Activated CD4-positive, alpha-beta T cell treated with anti-CD3 and anti-CD28 coated beads for 36 hours (primary cell): ENCODE measurements around the gene IQGAP1. TPM values are rescaled to one million over a fixed set of nuclear protein-coding genes. Genes with fewer than 3 reads are reported as not detected.
"Not testable (repeated sequence)": the region's sequence is repeated elsewhere in the genome, so short reads cannot be mapped to it uniquely, and the experiment has no call there.

ENCODE experiments used
- ATAC-seq: fragments of 200-7000 bp; cut with Tn5 transposase; one replicate; pipeline ENCODE4 v1.10.0; 2021; ENCODE audit warnings: mild to moderate bottlenecking, moderate library complexity
- CTCF ChIA-PET: fragments of 350-600 bp; sonication (Branson Sonifier 250); formaldehyde crosslinking; loops from one replicate; lab custom pipeline; 2021; ENCODE audit warnings: antibody characterized with exemption; lab: Charles Lee
- POLR2A ChIA-PET: fragments of 350-600 bp; sonication (Branson Sonifier 250); formaldehyde crosslinking; loops from one replicate; lab custom pipeline; 2021; ENCODE audit warnings: antibody characterized with exemption, inconsistent platforms; lab: Charles Lee
- DNase-seq: peaks from one replicate; pipeline ENCODE4 v3.0.0-alpha.2; 2020
- H3K27ac Mint-ChIP-seq: one replicate; pipeline ENCODE4 v1.8.0; 2021; ENCODE audit warnings: mixed read lengths
- H3K27me3 Mint-ChIP-seq: one replicate; pipeline ENCODE4 v1.8.0; 2021; ENCODE audit warnings: mixed read lengths
- H3K36me3 Mint-ChIP-seq: one replicate; pipeline ENCODE4 v1.8.0; 2021; ENCODE audit warnings: low read depth, mixed read lengths
- H3K4me1 Mint-ChIP-seq: one replicate; pipeline ENCODE4 v1.8.0; 2021; ENCODE audit warnings: mixed read lengths
- H3K4me3 Mint-ChIP-seq: one replicate; pipeline ENCODE4 v1.8.0; 2021; ENCODE audit warnings: mild to moderate bottlenecking, moderate library complexity, mixed read lengths
- H3K9me3 Mint-ChIP-seq: one replicate; pipeline ENCODE4 v1.8.0; 2021; ENCODE audit warnings: low read depth, mixed read lengths
- intact Hi-C, 2 experiments: fragments of 100-400 bp; cut with DNase I in 1 of 2; cut with micrococcal nuclease in 1 of 2; formaldehyde crosslinking; loops; one replicate each; pipeline versions ENCODE4 v1.14.2 to v1.15.1; 2022 to 2024; cut with DNase I, micrococcal nuclease
- total RNA-seq, 2 experiments: library from RNA; stranded (reverse); gene quantifications; one replicate each; pipeline ENCODE4 v1.2.3, GENCODE V29; 2021

Gene IQGAP1
- 100 to 1,000 TPM; 181 to 334 TPM for total RNA-seq

- ATAC-seq (peak; percentile 95), DNase-seq (peak; percentile 99)
- no peaks in the 10 kb centered on the region for H3K9me3 Mint-ChIP-seq
- H3K4me1 Mint-ChIP-seq, result peaks cover 44% of the 10 kb centered on the region
- no peaks in the 10 kb centered on the region for H3K27me3 Mint-ChIP-seq
- ChIA-PET CTCF (interaction anchor here (0.5 to 5.2 kb wide), 11 partner anchors 11 to 544 kb away, joined by 3 to 19 read pairs (median 3); partner anchors contain the start of gene ZNF774), POLR2A (interaction anchor here (0.6 to 1.6 kb wide), 15 partner anchors 9 to 543 kb away, joined by 3 to 10 read pairs (median 3); partner anchors contain the start of gene BLM)
- intact Hi-C loops, result loop anchor here (1.0 to 5.0 kb wide), 11 partner anchors 10 to 548 kb away; partner anchors contain the start of genes ZNF774 (in 2 of the 2), BLM (in 1 of the 2), GDPGP1 (in 1 of the 2) and NGRN (in 1 of the 2)
- peaks cover 31% of the 10 kb centered on the region for H3K36me3 Mint-ChIP-seq
- peak within 1 kb of the TSS; percentile 87 for H3K4me3 Mint-ChIP-seq
- peak within 1 kb of the TSS; percentile 90 for H3K27ac Mint-ChIP-seq
Measured at GRCh38 chr15:90387534-90388461, at the start of gene IQGAP1. Gene IQGAP1, plus strand, starts transcription at chr15:90388242. Its CDS starts 100 bp downstream, at chr15:90388342.

DNA sequence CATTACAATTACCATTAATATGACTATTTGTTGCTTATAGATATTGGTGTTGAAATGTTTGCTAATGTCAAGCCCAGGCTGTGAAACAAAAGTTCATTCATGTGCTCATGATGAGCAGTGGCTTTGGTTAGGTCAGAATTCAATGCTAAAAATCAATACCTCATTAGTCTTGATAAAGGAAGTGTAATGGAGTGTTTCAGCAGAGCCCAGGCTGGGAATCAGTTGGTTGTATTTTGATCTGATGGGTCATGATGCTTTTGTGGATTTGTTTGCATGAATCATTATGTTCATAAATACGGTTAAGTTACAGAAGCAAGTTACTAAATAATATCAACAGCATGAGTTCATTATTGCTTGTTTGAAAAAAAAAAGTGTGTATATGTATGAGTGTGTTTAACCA lies 49.5 kb upstream of the IQGAP1 start:
- CTCF ChIA-PET, result interaction anchor here (1.1 kb wide), 1 partner anchor 18 kb away, joined by 3 read pairs; no protein-coding TSS in a partner anchor
- no peak for ATAC-seq
- Mint-ChIP-seq H3K27me3 (no peaks in the 10 kb centered on the region), H3K27ac (no peak overlapping the region), H3K4me1 (peaks cover 19% of the 10 kb centered on the region), H3K9me3 (no peaks in the 10 kb centered on the region), H3K4me3 (no peak overlapping the region), H3K36me3 (no peaks in the 10 kb centered on the region)
- intact Hi-C loops, result no loop called here
- no peak for DNase-seq
- POLR2A ChIA-PET, result no interaction called here

DNA sequence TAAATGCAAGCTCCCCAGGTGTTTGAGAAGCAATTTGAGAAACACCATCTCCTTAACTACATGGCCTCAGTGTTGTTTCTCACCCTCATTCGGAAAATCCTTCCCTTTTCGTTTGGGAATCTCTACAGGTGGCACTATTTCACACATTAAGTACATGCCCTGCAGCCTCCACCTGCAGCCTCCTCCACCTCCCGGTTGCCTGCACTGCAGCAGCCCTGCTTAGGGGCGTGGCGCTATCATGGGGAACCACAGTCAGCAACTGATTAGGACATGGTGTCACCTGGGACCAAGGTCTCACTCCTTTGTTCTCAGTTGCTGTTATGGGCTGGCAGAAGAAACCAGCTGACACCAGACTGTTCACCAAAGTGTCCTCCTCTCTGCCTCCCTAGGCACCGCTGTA lies 47.7 kb upstream of the IQGAP1 start:
- Mint-ChIP-seq H3K4me3 (no peak overlapping the region), H3K9me3 (no peaks in the 10 kb centered on the region), H3K27me3 (no peaks in the 10 kb centered on the region), H3K4me1 (peaks cover 20% of the 10 kb centered on the region), H3K36me3 (no peaks in the 10 kb centered on the region), H3K27ac (no peak overlapping the region)
- intact Hi-C loops, result no loop called here
- CTCF ChIA-PET, result interaction anchor here (2.0 kb wide), 1 partner anchor 142 kb away, joined by 6 read pairs; no protein-coding TSS in a partner anchor
- DNase-seq, result no peak
- POLR2A ChIA-PET, result no interaction called here
- ATAC-seq, result no peak

DNA sequence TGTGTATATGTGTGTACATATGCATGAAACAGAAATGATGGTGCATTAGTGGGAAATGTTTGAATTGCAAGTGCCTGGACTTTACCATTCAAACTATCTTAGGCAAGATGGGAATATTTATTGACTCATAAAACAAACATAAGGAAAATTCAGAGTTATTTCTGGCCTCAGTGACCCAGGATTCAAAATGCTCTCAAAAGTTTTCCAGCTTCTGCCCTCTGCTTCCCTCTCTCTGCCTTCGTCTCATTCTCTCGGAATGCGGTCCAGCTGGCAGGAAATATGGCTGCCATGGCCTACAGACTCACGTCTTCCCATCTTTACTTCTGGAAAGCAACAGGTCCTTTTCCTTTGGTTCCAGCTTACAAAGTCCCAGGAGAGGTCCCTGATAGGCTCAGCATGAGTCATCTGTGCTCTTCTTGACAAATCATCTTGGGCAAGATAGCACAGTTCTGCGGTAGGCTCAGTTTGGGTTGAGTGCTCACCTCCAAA lies 44.7 kb upstream of the IQGAP1 start:
- ChIA-PET POLR2A (no interaction called here), CTCF (interaction anchor here (1.1 to 2.7 kb wide), 4 partner anchors 14 to 139 kb away, joined by 3 to 13 read pairs (median 3); no protein-coding TSS in a partner anchor)
- ATAC-seq (peak; percentile 39), DNase-seq (no peak)
- Mint-ChIP-seq H3K36me3 (no peaks in the 10 kb centered on the region), H3K27me3 (no peaks in the 10 kb centered on the region), H3K4me1 (peaks cover 12% of the 10 kb centered on the region), H3K27ac (no peak overlapping the region), H3K4me3 (no peak overlapping the region), H3K9me3 (no peaks in the 10 kb centered on the region)
- intact Hi-C loops, result no loop called here

DNA sequence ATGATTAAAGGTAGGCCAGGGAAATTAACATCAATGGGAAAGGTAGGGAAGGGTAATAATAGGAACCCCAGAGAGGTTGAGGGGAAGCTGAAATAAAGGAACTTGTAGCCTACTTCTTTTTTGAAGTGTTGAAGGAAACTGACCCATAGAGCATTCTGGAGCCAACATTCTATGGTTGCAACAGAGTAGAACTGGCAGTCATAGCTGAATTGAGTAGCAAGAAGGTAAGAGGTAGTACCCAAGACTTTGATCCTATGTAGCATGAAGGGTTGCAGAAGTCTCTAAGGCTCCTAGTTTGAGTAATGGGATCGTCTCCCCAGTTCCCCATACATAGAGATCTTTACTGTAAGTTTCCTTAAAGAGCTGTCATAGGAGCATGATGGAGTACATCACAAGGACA lies 43.4 kb upstream of the IQGAP1 start:
- CTCF ChIA-PET, result interaction anchor here (0.7 to 2.7 kb wide), 4 partner anchors 8 to 306 kb away, joined by 3 to 13 read pairs (median 4); no protein-coding TSS in a partner anchor
- POLR2A ChIA-PET, result no interaction called here

DNA sequence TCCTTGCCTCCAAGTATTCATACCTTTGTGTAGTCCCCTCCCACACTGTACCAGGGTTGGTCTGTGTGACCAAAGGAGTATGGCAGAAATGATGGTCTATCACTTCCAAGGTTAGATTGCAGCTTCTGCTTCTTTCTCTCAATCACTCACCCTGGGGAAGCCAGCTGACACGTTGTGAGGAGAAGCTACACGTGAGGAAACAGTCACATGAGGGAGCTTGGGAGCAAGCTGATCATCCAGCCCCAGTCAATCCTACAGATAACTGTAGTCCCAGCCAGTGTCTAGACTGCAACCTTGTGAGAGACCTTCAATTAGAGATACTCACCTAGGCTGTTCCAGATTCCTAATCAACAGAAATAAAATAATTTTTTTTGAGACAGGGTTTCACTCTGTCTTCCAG lies 42.2 kb upstream of the IQGAP1 start:
- Mint-ChIP-seq H3K4me1 (peaks cover 12% of the 10 kb centered on the region), H3K4me3 (no peak overlapping the region), H3K27ac (no peak overlapping the region), H3K9me3 (no peaks in the 10 kb centered on the region), H3K36me3 (no peaks in the 10 kb centered on the region), H3K27me3 (no peaks in the 10 kb centered on the region)
- POLR2A ChIA-PET, result interaction anchor here (0.8 kb wide), 1 partner anchor 9 kb away, joined by 3 read pairs; no protein-coding TSS in a partner anchor
- CTCF ChIA-PET, result interaction anchor here (0.6 to 2.7 kb wide), 6 partner anchors 9 to 347 kb away, joined by 3 to 13 read pairs (median 4); no protein-coding TSS in a partner anchor
- ATAC-seq (peak; percentile 12), DNase-seq (no peak)
- intact Hi-C loops, result no loop called here

More for the DNA sequence above, 43.4 kb upstream of the IQGAP1 start:
- H3K27me3 Mint-ChIP-seq, result no peaks in the 10 kb centered on the region
- H3K9me3 Mint-ChIP-seq, result no peaks in the 10 kb centered on the region
- peaks cover 12% of the 10 kb centered on the region for H3K4me1 Mint-ChIP-seq
- H3K4me3 Mint-ChIP-seq, result no peak overlapping the region
- DNase-seq (no peak), ATAC-seq (no peak)
- H3K27ac Mint-ChIP-seq, result no peak overlapping the region
- no peaks in the 10 kb centered on the region for H3K36me3 Mint-ChIP-seq
- intact Hi-C loops, result no loop called here

DNA sequence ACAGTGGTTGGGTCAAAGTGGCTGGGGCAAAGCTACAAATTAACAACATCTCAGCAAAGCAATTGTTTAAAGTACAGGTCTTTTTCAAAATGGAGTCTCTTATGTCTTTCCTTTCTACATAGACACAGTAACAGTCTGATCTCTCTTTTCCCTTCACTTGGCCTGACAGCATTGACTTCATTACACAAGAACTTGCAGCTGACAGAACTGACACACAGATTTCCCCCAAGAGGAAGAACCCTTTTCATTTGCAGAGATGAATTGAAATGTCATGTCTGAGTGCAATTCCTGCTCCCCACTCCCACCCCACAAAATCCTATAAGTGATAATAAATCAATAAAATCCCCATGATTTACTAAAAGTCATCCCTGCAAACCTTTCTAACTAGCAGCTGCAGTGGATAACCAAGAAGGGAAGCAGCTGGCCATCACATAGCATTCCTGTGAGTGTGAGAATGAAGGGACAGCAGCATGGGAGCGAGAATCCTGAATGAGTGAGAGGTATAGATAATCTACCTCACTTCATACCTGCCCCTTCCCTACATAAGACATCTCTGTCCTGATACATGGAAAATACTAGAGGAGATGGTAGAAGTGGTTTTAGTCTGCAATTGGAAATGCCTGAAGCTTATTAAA lies 40.5 kb upstream of the IQGAP1 start:
- H3K27me3 Mint-ChIP-seq, H3K4me3 Mint-ChIP-seq, H3K9me3 Mint-ChIP-seq, H3K36me3 Mint-ChIP-seq, H3K27ac Mint-ChIP-seq, intact Hi-C loops, ATAC-seq, POLR2A ChIA-PET, DNase-seq: not testable (repeated sequence)
- H3K4me1 Mint-ChIP-seq, result peaks cover 14% of the 10 kb centered on the region
- CTCF ChIA-PET, result interaction anchor here (0.5 to 1.0 kb wide), 2 partner anchors 28 to 448 kb away, joined by 3 read pairs; no protein-coding TSS in a partner anchor

GRCh38 chr15:90348456-90348855 lies 39.6 kb upstream of the IQGAP1 start:
- no peak for ATAC-seq
- no peak overlapping the region for H3K4me3 Mint-ChIP-seq
- H3K9me3 Mint-ChIP-seq, result no peaks in the 10 kb centered on the region
- ChIA-PET POLR2A (no interaction called here), CTCF (interaction anchor here (0.5 kb wide), 1 partner anchor 448 kb away, joined by 3 read pairs; no protein-coding TSS in a partner anchor)
- no peak for DNase-seq
- intact Hi-C loops, result no loop called here
- no peaks in the 10 kb centered on the region for H3K36me3 Mint-ChIP-seq
- H3K27me3 Mint-ChIP-seq, result no peaks in the 10 kb centered on the region
- peaks cover 10% of the 10 kb centered on the region for H3K4me1 Mint-ChIP-seq
- H3K27ac Mint-ChIP-seq, result no peak overlapping the region

DNA sequence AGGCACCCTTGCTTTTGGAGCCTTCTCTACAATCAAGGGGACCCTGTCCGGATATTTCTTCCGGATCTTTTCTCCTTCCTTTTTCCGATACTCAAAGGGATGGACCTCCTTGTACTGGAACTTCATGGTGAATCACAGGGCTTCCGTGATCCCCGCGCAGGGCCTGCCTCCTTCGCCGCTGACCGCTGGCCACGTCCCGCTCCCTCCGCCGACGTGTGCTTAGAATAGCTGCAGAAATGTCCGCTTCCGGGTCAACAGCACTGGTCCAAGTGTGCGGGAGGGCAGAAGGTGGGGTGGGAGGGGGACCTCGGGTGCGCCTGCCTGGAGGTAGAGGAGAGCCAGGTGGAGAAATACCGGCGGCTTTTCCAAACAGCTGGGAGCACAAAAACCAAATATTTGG lies 39.0 kb upstream of the IQGAP1 start:
- intact Hi-C loops, result no loop called here
- Mint-ChIP-seq H3K27me3 (no peaks in the 10 kb centered on the region), H3K36me3 (no peaks in the 10 kb centered on the region), H3K27ac (no peak overlapping the region), H3K9me3 (no peaks in the 10 kb centered on the region), H3K4me1 (peaks cover 7% of the 10 kb centered on the region), H3K4me3 (no peak overlapping the region)
- ChIA-PET POLR2A (no interaction called here), CTCF (interaction anchor here (0.7 kb wide), 1 partner anchor 165 kb away, joined by 3 read pairs; no protein-coding TSS in a partner anchor)
- no peak for ATAC-seq
- DNase-seq, result no peak

DNA sequence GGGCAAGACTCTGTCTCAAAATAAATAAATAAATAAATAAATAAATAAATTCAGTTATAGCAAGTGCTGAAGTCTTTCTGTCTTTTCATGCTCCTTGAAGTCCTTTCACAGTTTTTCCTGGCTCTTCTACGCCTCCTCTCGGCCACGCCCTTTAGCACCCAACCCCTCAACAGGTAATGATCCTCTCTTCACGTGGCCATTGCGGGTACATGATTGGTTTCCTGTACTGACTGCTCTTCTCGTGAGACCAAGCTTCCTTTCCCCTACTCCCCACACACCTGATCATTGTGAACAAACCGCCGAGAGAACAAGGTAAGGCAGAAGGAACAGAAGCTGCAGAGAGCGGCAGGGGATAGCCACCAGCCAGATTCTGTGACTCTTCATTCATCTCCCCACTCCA lies 38.2 kb upstream of the IQGAP1 start:
- Mint-ChIP-seq H3K36me3 (no peaks in the 10 kb centered on the region), H3K27me3 (no peaks in the 10 kb centered on the region), H3K27ac (no peak overlapping the region), H3K4me3 (no peak overlapping the region), H3K9me3 (no peaks in the 10 kb centered on the region), H3K4me1 (peaks cover 7% of the 10 kb centered on the region)
- CTCF ChIA-PET, result interaction anchor here (0.6 kb wide), 1 partner anchor 150 kb away, joined by 3 read pairs; no protein-coding TSS in a partner anchor
- intact Hi-C loops, result loop anchor here (5.0 kb wide), 2 partner anchors 37 to 72 kb away; partner anchors contain the start of gene IQGAP1 (in 1 of the 2)
- ATAC-seq (no peak), DNase-seq (no peak)
- POLR2A ChIA-PET, result interaction anchor here (0.6 kb wide), 1 partner anchor 17 kb away, joined by 3 read pairs; no protein-coding TSS in a partner anchor
